WTC11 (cell line): ENCODE data around the gene CDR2. TPM values are rescaled to one million over a fixed set of nuclear protein-coding genes. Genes with fewer than 3 reads are reported as not detected.

Experiments used
- ATAC-seq: fragments of 200-7000 bp; cut with Tn5 transposase; 2 replicates; pipeline ENCODE4 v1.10.0; 2021; ENCODE audit warnings: mild to moderate bottlenecking, moderate library complexity
- CTCF ChIA-PET: fragments of 300-600 bp; sonication (Branson Sonifier 250); formaldehyde crosslinking; loops from one replicate; lab custom pipeline; 2021; ENCODE audit warnings: antibody characterized with exemption; lab: Charles Lee
- POLR2A ChIA-PET: fragments of 350-600 bp; sonication (Branson Sonifier 250); formaldehyde crosslinking; loops from one replicate; lab custom pipeline; 2021; ENCODE audit warnings: antibody characterized with exemption; lab: Charles Lee
- DNase-seq: peaks from one replicate; pipeline ENCODE4 v3.0.0; 2021; ENCODE audit warnings: low spot score
- H3K27ac Mint-ChIP-seq: 2 replicates; pipeline ENCODE4 v1.8.0; 2021; ENCODE audit warnings: mixed read lengths
- H3K27me3 Mint-ChIP-seq: 2 replicates; pipeline ENCODE4 v1.8.0; 2021; ENCODE audit warnings: low read depth, mild to moderate bottlenecking, moderate library complexity, mixed read lengths
- H3K36me3 Mint-ChIP-seq: 2 replicates; pipeline ENCODE4 v1.8.0; 2021; ENCODE audit warnings: mixed read lengths
- H3K4me1 Mint-ChIP-seq: 2 replicates; pipeline ENCODE4 v1.8.0; 2022; ENCODE audit warnings: mixed read lengths
- H3K4me3 Mint-ChIP-seq: 2 replicates; pipeline ENCODE4 v1.8.0; 2021; ENCODE audit warnings: mild to moderate bottlenecking, moderate library complexity, mixed read lengths
- H3K9me3 Mint-ChIP-seq: 2 replicates; pipeline ENCODE4 v1.8.0; 2021; ENCODE audit warnings: mixed read lengths
- ETV6 ChIP-seq: sonication (generic); formaldehyde crosslinking; IDR thresholded peaks from 2 replicates; pipeline ENCODE4 v1.8.1; 2022; ENCODE audit warnings: mild to moderate bottlenecking, missing genetic modification reagents
- FOXJ3 ChIP-seq: sonication (generic); formaldehyde crosslinking; IDR thresholded peaks from 2 replicates; pipeline ENCODE4 v1.9.0; 2021; ENCODE audit warnings: missing genetic modification reagents, mild to moderate bottlenecking, borderline replicate concordance
- GABPB1 ChIP-seq: sonication (generic); formaldehyde crosslinking; IDR thresholded peaks from 2 replicates; pipeline ENCODE4 v1.8.1; 2023; ENCODE audit warnings: mild to moderate bottlenecking, missing genetic modification reagents
- JAZF1 ChIP-seq: fragments of 250-450 bp; sonication (Bioruptor Pico); IDR thresholded peaks from 2 replicates; pipeline ENCODE4 v1.9.0; 2021; ENCODE audit warnings: moderate library complexity, mild to moderate bottlenecking, inconsistent platforms
- KAT7 ChIP-seq: sonication (generic); formaldehyde crosslinking; IDR thresholded peaks from 2 replicates; pipeline ENCODE4 v1.8.1; 2023; ENCODE audit warnings: missing genetic modification reagents, mild to moderate bottlenecking, borderline replicate concordance
- RORB ChIP-seq: fragments of 250-450 bp; sonication (Bioruptor Pico); IDR thresholded peaks from 2 replicates; pipeline ENCODE4 v1.9.0; 2021; ENCODE audit warnings: mild to moderate bottlenecking
- SOX15 ChIP-seq: fragments of 250-450 bp; sonication (Bioruptor Pico); IDR thresholded peaks from 2 replicates; pipeline ENCODE4 v1.9.0; 2021; ENCODE audit warnings: mild to moderate bottlenecking
- ZBTB21 ChIP-seq: sonication (generic); formaldehyde crosslinking; IDR thresholded peaks from 2 replicates; pipeline ENCODE4 v1.8.1; 2023; ENCODE audit warnings: mild to moderate bottlenecking, missing genetic modification reagents, borderline replicate concordance
- ZNF219 ChIP-seq: sonication (generic); formaldehyde crosslinking; IDR thresholded peaks from 2 replicates; pipeline ENCODE4 v1.8.0; 2023; ENCODE audit warnings: missing genetic modification reagents, mild to moderate bottlenecking, borderline replicate concordance
- ZNF396 ChIP-seq: fragments of 250-450 bp; sonication (Bioruptor Pico); IDR thresholded peaks from 2 replicates; pipeline ENCODE4 v1.8.0; 2021; ENCODE audit warnings: mild to moderate bottlenecking, moderate library complexity, borderline replicate concordance
- total RNA-seq: library from RNA; stranded (reverse); gene quantifications from 3 replicates; pipeline ENCODE4 v1.2.3, GENCODE V29; 2021
- TF ChIP-seq, protein P1 (sequence below): sonication (generic); formaldehyde crosslinking; IDR thresholded peaks from 2 replicates; pipeline ENCODE4 v1.8.1; 2023; ENCODE audit warnings: mild to moderate bottlenecking, missing genetic modification reagents, borderline replicate concordance
- TF ChIP-seq, protein P2 (sequence below): fragments of 250-450 bp; sonication (Bioruptor Pico); IDR thresholded peaks from 2 replicates; pipeline ENCODE4 v1.9.0; 2021; ENCODE audit warnings: mild to moderate bottlenecking
- TF ChIP-seq, protein P3 (sequence below): sonication (generic); formaldehyde crosslinking; IDR thresholded peaks from 2 replicates; pipeline ENCODE4 v1.8.0; 2022; ENCODE audit warnings: mild to moderate bottlenecking, missing genetic modification reagents
- TF ChIP-seq, protein P4 (sequence below): sonication (generic); formaldehyde crosslinking; IDR thresholded peaks from 2 replicates; pipeline ENCODE4 v1.8.1; 2022; ENCODE audit warnings: missing genetic modification reagents, borderline replicate concordance
- TF ChIP-seq, protein P5 (sequence below): sonication (generic); formaldehyde crosslinking; IDR thresholded peaks from 2 replicates; pipeline ENCODE4 v1.8.0; 2022; ENCODE audit warnings: mild to moderate bottlenecking, missing genetic modification reagents
- TF ChIP-seq, protein P6 (sequence below): fragments of 250-450 bp; sonication (Bioruptor Pico); conservative IDR thresholded peaks from 2 replicates; pipeline ENCODE4 v1.9.0; 2021; ENCODE audit warnings: mild to moderate bottlenecking
- TF ChIP-seq, protein P7 (sequence below): fragments of 250-450 bp; sonication (Bioruptor Pico); IDR thresholded peaks from 2 replicates; pipeline ENCODE4 v1.9.0; 2021; ENCODE audit warnings: moderate library complexity, mild to moderate bottlenecking, inconsistent platforms, borderline replicate concordance

Gene CDR2
- total RNA-seq, 1 experiment from 2014 or later = 40.9 TPM

DNA sequence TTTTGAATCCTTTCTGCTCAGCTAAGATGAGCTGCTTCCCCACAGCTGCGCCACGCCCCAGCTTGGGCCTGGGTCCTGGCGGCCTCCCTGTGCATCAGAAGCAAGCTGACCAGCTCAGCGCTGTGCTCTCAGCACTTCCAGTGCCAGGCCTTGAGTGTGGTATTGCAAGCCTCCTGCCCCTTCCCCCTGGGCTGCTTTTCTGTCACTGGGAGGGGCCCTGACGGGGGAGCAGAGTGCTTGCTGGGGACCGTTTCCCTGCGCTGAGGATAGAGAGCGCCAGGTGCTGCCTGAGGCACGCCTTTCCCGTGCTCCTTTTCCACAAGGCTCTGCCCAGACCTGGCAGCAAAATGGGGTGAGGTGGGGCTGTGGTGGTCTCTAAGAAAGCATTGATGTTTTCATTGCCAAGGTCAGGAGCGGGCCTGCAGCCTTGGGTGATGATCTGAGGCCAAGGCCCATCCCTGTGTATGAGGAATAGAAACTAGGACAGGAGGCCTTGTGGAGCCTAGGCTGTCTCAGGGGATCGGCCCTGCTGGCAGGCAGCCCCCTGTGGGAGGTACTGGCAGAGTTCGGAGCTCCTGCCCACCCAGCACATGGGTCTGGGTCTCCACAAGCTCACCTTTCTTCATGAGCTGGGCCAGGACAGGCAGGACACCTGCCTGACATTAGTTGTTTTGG, 47.5 kb downstream of the CDR2 start (continued):
- TF ChIP-seq, protein P1, sequence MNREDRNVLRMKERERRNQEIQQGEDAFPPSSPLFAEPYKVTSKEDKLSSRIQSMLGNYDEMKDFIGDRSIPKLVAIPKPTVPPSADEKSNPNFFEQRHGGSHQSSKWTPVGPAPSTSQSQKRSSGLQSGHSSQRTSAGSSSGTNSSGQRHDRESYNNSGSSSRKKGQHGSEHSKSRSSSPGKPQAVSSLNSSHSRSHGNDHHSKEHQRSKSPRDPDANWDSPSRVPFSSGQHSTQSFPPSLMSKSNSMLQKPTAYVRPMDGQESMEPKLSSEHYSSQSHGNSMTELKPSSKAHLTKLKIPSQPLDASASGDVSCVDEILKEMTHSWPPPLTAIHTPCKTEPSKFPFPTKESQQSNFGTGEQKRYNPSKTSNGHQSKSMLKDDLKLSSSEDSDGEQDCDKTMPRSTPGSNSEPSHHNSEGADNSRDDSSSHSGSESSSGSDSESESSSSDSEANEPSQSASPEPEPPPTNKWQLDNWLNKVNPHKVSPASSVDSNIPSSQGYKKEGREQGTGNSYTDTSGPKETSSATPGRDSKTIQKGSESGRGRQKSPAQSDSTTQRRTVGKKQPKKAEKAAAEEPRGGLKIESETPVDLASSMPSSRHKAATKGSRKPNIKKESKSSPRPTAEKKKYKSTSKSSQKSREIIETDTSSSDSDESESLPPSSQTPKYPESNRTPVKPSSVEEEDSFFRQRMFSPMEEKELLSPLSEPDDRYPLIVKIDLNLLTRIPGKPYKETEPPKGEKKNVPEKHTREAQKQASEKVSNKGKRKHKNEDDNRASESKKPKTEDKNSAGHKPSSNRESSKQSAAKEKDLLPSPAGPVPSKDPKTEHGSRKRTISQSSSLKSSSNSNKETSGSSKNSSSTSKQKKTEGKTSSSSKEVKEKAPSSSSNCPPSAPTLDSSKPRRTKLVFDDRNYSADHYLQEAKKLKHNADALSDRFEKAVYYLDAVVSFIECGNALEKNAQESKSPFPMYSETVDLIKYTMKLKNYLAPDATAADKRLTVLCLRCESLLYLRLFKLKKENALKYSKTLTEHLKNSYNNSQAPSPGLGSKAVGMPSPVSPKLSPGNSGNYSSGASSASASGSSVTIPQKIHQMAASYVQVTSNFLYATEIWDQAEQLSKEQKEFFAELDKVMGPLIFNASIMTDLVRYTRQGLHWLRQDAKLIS (CRISPR knock-in tag) = no peak
- no peak for TF ChIP-seq SOX15 (CRISPR knock-in tag)

DNA sequence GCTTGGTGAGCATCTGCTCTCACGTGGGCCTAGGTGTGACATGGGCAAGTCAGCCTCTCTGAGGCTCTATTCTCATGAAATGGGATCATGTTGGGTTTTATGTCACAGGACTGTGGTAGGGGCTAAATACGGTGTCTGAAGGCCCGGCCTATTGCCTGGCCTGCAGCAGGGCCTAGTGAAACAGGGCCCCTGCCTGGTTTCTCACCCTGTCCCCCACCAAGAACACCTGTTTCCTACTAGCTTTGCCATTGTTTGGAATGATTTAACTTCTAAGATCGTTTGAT, 48.1 kb downstream of the CDR2 start:
- H3K4me1 Mint-ChIP-seq = no peaks in the 10 kb centered on the region
- DNase-seq (no peak), ATAC-seq (no peak)
- peaks cover 36% of the 10 kb centered on the region for H3K36me3 Mint-ChIP-seq
- H3K27me3 Mint-ChIP-seq = no peaks in the 10 kb centered on the region
- TF ChIP-seq, protein P2, sequence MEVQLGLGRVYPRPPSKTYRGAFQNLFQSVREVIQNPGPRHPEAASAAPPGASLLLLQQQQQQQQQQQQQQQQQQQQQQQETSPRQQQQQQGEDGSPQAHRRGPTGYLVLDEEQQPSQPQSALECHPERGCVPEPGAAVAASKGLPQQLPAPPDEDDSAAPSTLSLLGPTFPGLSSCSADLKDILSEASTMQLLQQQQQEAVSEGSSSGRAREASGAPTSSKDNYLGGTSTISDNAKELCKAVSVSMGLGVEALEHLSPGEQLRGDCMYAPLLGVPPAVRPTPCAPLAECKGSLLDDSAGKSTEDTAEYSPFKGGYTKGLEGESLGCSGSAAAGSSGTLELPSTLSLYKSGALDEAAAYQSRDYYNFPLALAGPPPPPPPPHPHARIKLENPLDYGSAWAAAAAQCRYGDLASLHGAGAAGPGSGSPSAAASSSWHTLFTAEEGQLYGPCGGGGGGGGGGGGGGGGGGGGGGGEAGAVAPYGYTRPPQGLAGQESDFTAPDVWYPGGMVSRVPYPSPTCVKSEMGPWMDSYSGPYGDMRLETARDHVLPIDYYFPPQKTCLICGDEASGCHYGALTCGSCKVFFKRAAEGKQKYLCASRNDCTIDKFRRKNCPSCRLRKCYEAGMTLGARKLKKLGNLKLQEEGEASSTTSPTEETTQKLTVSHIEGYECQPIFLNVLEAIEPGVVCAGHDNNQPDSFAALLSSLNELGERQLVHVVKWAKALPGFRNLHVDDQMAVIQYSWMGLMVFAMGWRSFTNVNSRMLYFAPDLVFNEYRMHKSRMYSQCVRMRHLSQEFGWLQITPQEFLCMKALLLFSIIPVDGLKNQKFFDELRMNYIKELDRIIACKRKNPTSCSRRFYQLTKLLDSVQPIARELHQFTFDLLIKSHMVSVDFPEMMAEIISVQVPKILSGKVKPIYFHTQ = no peak
- TF ChIP-seq ZNF396 (CRISPR knock-in tag) = no peak
- TF ChIP-seq KAT7 (CRISPR knock-in tag) = no peak
- TF ChIP-seq FOXJ3 = no peak
- TF ChIP-seq, protein P3, sequence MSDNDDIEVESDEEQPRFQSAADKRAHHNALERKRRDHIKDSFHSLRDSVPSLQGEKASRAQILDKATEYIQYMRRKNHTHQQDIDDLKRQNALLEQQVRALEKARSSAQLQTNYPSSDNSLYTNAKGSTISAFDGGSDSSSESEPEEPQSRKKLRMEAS = no peak
- TF ChIP-seq RORB (CRISPR knock-in tag) = no peak
- TF ChIP-seq, protein P4, sequence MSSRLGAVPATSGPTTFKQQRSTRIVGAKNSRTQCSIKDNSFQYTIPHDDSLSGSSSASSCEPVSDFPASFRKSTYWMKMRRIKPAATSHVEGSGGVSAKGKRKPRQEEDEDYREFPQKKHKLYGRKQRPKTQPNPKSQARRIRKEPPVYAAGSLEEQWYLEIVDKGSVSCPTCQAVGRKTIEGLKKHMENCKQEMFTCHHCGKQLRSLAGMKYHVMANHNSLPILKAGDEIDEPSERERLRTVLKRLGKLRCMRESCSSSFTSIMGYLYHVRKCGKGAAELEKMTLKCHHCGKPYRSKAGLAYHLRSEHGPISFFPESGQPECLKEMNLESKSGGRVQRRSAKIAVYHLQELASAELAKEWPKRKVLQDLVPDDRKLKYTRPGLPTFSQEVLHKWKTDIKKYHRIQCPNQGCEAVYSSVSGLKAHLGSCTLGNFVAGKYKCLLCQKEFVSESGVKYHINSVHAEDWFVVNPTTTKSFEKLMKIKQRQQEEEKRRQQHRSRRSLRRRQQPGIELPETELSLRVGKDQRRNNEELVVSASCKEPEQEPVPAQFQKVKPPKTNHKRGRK (CRISPR knock-in tag) = no peak
- TF ChIP-seq GABPB1 (CRISPR knock-in tag) = no peak
- TF ChIP-seq ZNF219 = no peak
- no peak for TF ChIP-seq JAZF1 (CRISPR knock-in tag)
- TF ChIP-seq, protein P5, sequence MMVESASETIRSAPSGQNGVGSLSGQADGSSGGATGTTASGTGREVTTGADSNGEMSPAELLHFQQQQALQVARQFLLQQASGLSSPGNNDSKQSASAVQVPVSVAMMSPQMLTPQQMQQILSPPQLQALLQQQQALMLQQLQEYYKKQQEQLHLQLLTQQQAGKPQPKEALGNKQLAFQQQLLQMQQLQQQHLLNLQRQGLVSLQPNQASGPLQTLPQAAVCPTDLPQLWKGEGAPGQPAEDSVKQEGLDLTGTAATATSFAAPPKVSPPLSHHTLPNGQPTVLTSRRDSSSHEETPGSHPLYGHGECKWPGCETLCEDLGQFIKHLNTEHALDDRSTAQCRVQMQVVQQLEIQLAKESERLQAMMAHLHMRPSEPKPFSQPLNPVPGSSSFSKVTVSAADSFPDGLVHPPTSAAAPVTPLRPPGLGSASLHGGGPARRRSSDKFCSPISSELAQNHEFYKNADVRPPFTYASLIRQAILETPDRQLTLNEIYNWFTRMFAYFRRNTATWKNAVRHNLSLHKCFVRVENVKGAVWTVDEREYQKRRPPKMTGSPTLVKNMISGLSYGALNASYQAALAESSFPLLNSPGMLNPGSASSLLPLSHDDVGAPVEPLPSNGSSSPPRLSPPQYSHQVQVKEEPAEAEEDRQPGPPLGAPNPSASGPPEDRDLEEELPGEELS (CRISPR knock-in tag) = no peak
- TF ChIP-seq, protein P6, sequence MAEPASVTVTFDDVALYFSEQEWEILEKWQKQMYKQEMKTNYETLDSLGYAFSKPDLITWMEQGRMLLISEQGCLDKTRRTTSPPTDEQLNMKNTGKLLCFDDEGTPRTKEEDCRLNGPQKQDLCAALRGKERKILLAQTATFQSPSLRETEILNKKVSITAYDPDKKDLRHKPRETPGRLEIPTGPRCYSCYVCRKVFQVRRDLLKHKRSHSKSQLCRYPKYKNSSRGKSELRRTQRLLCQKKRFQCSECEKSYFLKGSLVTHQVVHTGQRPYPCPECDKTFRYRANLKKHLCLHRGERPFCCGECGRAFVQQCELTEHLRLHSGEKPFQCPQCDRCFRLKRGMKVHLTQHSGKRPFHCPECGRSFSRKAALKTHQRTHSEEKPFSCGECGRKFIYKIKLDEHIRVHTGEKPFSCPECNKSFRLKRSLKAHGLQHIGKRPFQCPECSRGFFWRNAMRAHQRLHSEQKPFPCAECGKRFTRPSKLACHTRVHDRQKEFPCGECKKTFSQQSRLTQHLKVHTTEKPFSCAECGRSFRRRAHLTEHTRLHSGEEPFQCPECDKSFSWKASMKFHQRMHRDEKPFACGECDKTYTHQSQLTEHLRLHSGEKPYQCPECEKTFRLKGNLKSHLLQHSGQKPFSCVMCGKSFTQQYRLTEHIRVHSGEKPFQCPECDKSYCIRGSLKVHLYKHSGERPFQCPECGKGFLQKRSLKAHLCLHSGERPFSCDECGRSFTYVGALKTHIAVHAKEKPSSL = no peak
- TF ChIP-seq, protein P7, sequence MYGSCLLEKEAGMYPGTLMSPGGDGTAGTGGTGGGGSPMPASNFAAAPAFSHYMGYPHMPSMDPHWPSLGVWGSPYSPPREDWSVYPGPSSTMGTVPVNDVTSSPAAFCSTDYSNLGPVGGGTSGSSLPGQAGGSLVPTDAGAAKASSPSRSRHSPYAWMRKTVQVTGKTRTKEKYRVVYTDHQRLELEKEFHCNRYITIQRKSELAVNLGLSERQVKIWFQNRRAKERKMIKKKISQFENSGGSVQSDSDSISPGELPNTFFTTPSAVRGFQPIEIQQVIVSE (CRISPR knock-in tag) = no peak
- no peak for TF ChIP-seq ZBTB21 (CRISPR knock-in tag)
- no peak for TF ChIP-seq ETV6 (CRISPR knock-in tag)
- H3K27ac Mint-ChIP-seq = no peak overlapping the region
- no peak overlapping the region for H3K4me3 Mint-ChIP-seq
- ChIA-PET POLR2A (no interaction called here), CTCF (no interaction called here)
- H3K9me3 Mint-ChIP-seq = no peaks in the 10 kb centered on the region
